GM12875 (cell line): ENCODE results near the gene CLCA1.

Source experiments
- H3K4me3 ChIP-seq: one replicate; pipeline ENCODE4 v1.5.1; 2011; ENCODE audit warnings: low read depth, low read length, control low read depth
- CTCF ChIP-seq: IDR thresholded peaks from 2 replicates; pipeline ENCODE4 v1.5.1; 2011; ENCODE audit warnings: low read depth, mild to moderate bottlenecking, control low read depth, inconsistent platforms, low read length, moderate library complexity, borderline replicate concordance; ENCODE audit not compliant: insufficient read depth

CLCA1 gene

GRCh38 chr1:86541859-86542258 lies 73.1 kb downstream of the CLCA1 start:
- TF ChIP-seq CTCF = no peak

GRCh38 chr1:86542631-86543030 lies 73.9 kb downstream of the CLCA1 start:
- no peak for TF ChIP-seq CTCF
- no peak overlapping the region for H3K4me3 ChIP-seq

More at GRCh38 chr1:86541859-86542258, 73.1 kb downstream of the CLCA1 start:
- no peak overlapping the region for H3K4me3 ChIP-seq

- no peak within 1 kb of the TSS for H3K4me3 ChIP-seq
- no peak for TF ChIP-seq CTCF
These were observed 78.1 kb downstream of the CLCA1 start, which contains the start of gene CLCA4 for GRCh38 chr1:86546787-86547221. Gene CLCA4 (plus strand): TSS chr1:86547078. CDS start chr1:86547120, 42 bp downstream.

- no peak for TF ChIP-seq CTCF
- H3K4me3 ChIP-seq = no peak overlapping the region
These were observed 80.1 kb downstream of the CLCA1 start for GRCh38 chr1:86548839-86549238.
